Choroid plexus epithelial cell (primary cell): ENCODE data around the gene KRTAP20-1.

ENCODE experiments used
- DNase-seq: peaks from one replicate; pipeline ENCODE4 v3.0.0-alpha.2; 2010; ENCODE audit warnings: low read depth
- H3K4me3 ChIP-seq: 2 replicates; pipeline ENCODE4 v1.5.1; 2011; ENCODE audit warnings: low read depth, mild to moderate bottlenecking, control low read depth, low read length, moderate library complexity
- CTCF ChIP-seq: conservative IDR thresholded peaks from 2 replicates; pipeline ENCODE4 v1.5.1; 2011; ENCODE audit warnings: low read depth, mild to moderate bottlenecking, control low read depth, inconsistent platforms, low read length, moderate library complexity

Gene KRTAP20-1

GRCh38 chr21:30638686-30639085, 22.5 kb downstream of the KRTAP20-1 start:
- no peak overlapping the region for H3K4me3 ChIP-seq
- TF ChIP-seq CTCF = no peak
- DNase-seq = no peak

GRCh38 chr21:30642564-30642963, 26.3 kb downstream of the KRTAP20-1 start, which contains the start of gene KRTAP20-3:
Gene KRTAP20-3 (plus strand): TSS chr21:30642864.
- no peak within 1 kb of the TSS for H3K4me3 ChIP-seq
- no peak for TF ChIP-seq CTCF
- DNase-seq = no peak

- no peak overlapping the region for H3K4me3 ChIP-seq
- TF ChIP-seq CTCF = no peak
- no peak for DNase-seq
Observed at GRCh38 chr21:30646904-30647414, 30.7 kb downstream of the KRTAP20-1 start.

- no peak for DNase-seq
- no peak for TF ChIP-seq CTCF
- H3K4me3 ChIP-seq = no peak overlapping the region
Observed at GRCh38 chr21:30652891-30653290, 36.7 kb downstream of the KRTAP20-1 start.
